Glutamatergic neuron (in vitro differentiated cells): Measurements from ENCODE around the gene SRC. TPM values are rescaled to one million over a fixed set of nuclear protein-coding genes. Genes with fewer than 3 reads are reported as not detected.

Experiments used
- DNase-seq: peaks from one replicate; pipeline ENCODE4 v3.0.0; 2022
- H3K27ac Mint-ChIP-seq: one replicate; pipeline ENCODE4 v1.8.0; 2020; ENCODE audit warnings: mild to moderate bottlenecking, mixed read lengths, inconsistent platforms; ENCODE audit not compliant: unreplicated experiment
- H3K27me3 Mint-ChIP-seq: one replicate; pipeline ENCODE4 v1.8.0; 2020; ENCODE audit warnings: mild to moderate bottlenecking, moderate library complexity, mixed read lengths, inconsistent platforms; ENCODE audit not compliant: unreplicated experiment
- H3K36me3 Mint-ChIP-seq: one replicate; pipeline ENCODE4 v1.8.0; 2020; ENCODE audit warnings: mild to moderate bottlenecking, mixed read lengths, inconsistent platforms; ENCODE audit not compliant: unreplicated experiment
- H3K4me1 Mint-ChIP-seq: one replicate; pipeline ENCODE4 v1.8.0; 2020; ENCODE audit warnings: mild to moderate bottlenecking, low read depth, mixed read lengths, inconsistent platforms; ENCODE audit not compliant: unreplicated experiment
- H3K4me3 Mint-ChIP-seq: one replicate; pipeline ENCODE4 v1.8.0; 2020; ENCODE audit warnings: mild to moderate bottlenecking, mixed read lengths, inconsistent platforms; ENCODE audit not compliant: unreplicated experiment
- H3K9me3 Mint-ChIP-seq: one replicate; pipeline ENCODE4 v1.8.0; 2020; ENCODE audit warnings: mild to moderate bottlenecking, moderate library complexity, mixed read lengths, inconsistent platforms; ENCODE audit not compliant: unreplicated experiment
- total RNA-seq: library from RNA; stranded (reverse); fragmentation: NEBNext Ultra II Directional; extraction: Animal tissue kit (Norgen Biotek cat#: 25700); gene quantifications from one replicate; pipeline ENCODE4 v1.2.1, GENCODE V29; 2021; ENCODE audit not compliant: unreplicated experiment
- TF ChIP-seq, protein P1 (sequence below): fragments of 200-600 bp; sonication (generic); IDR thresholded peaks from one replicate; pipeline ENCODE4 v1.5.0; 2021; ENCODE audit not compliant: partially characterized antibody, unreplicated experiment

Gene SRC
- total RNA-seq, 1 donor from 2014 or later: 39.2 TPM

DNA sequence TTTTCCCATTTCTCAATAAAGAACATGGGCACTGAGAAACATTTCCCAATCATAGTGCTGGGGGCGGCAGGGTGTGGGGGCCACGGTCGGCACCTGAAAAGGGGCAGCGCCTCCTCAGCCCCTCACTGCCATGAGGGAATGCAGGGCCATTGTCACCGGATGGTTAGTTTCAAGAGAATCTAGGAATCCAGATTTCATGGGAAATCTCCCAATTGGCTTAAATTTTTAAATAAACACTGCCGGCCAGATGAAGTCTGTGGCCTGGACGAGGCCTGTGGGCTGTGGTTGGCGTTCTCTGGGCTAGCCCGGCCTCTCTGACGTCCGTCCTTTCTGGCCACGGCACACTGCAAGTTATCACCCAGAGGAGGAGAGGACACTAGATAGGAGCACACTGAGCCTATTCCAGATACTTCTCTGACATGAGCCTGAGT, 30.9 kb upstream of the SRC start:
- H3K4me3 Mint-ChIP-seq: no peak overlapping the region
- no peaks in the 10 kb centered on the region for H3K36me3 Mint-ChIP-seq
- H3K4me1 Mint-ChIP-seq: peaks cover 6% of the 10 kb centered on the region
- DNase-seq: no peak
- H3K9me3 Mint-ChIP-seq: no peaks in the 10 kb centered on the region
- no peak overlapping the region for H3K27ac Mint-ChIP-seq
- TF ChIP-seq, protein P1, sequence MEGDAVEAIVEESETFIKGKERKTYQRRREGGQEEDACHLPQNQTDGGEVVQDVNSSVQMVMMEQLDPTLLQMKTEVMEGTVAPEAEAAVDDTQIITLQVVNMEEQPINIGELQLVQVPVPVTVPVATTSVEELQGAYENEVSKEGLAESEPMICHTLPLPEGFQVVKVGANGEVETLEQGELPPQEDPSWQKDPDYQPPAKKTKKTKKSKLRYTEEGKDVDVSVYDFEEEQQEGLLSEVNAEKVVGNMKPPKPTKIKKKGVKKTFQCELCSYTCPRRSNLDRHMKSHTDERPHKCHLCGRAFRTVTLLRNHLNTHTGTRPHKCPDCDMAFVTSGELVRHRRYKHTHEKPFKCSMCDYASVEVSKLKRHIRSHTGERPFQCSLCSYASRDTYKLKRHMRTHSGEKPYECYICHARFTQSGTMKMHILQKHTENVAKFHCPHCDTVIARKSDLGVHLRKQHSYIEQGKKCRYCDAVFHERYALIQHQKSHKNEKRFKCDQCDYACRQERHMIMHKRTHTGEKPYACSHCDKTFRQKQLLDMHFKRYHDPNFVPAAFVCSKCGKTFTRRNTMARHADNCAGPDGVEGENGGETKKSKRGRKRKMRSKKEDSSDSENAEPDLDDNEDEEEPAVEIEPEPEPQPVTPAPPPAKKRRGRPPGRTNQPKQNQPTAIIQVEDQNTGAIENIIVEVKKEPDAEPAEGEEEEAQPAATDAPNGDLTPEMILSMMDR: no peak
- H3K27me3 Mint-ChIP-seq: no peaks in the 10 kb centered on the region

DNA sequence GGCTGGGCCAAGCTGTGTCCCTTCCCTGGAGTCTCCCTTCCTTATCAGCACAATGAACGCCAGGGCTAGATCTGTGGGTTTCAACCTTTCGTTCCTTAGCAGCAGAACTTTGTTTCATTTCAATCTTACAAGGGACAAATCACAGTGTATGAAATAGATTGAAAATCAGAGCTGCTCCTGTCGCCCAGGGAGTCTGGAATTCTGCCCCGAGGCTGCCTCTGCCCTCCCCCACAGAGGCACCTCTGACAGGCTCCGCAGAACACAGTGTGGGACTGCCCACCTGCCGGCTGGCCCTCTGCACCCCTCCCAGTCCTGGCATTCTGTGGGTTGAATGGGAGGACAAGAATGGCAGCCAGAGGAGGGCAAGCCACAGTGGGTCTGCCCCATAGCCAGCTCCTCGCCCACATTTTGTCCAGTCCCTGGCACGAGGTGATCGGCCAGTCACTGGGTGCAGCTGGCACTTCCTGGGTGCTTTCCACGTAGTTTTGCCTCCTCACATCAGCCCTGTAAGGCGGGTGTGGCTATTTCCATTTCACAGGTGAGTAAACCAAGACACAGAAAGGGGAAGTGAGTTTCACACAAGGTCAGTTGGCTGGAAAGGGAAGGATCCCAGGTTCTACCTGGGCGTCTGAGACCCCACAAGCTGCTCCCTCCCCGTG, 30.4 kb upstream of the SRC start:
- TF ChIP-seq, protein P1: no peak
- Mint-ChIP-seq H3K27me3 (no peaks in the 10 kb centered on the region), H3K9me3 (no peaks in the 10 kb centered on the region), H3K4me3 (no peak overlapping the region), H3K36me3 (no peaks in the 10 kb centered on the region), H3K27ac (no peak overlapping the region), H3K4me1 (peaks cover 2% of the 10 kb centered on the region)
- DNase-seq: no peak

DNA sequence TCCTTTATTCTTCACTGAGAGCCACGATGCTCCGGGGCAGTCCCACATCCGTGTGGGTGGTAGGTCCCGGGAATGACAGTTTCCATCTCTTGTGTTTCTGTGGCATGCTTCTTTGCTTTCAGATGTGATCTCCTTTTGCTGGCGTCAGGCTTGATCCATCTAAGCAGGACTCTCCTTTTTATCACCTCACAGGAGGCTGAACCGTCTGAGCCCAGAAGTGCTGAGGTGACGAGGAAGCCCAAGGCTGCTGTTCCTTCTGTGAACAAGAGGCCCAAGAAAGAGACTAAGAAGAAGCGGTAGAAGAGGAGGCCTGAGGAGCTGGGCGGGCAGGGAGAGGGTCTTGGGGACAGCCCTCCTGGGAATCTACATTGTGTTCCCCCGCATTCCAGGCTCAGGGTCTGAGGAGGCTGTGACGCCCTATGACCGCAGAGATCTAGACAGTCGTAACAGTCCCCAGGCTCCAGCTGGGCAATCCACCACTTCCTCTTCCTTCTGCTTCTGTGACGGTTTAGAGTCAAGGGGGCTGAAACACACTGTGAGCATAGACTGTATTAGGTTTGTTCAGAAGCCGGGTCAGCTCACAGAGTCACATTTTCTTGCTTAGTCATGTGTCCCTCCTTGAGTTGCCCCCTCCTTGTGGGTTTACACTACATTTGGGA, 29.7 kb upstream of the SRC start:
- H3K4me1 Mint-ChIP-seq: peaks cover 2% of the 10 kb centered on the region
- H3K4me3 Mint-ChIP-seq: no peak overlapping the region

DNA sequence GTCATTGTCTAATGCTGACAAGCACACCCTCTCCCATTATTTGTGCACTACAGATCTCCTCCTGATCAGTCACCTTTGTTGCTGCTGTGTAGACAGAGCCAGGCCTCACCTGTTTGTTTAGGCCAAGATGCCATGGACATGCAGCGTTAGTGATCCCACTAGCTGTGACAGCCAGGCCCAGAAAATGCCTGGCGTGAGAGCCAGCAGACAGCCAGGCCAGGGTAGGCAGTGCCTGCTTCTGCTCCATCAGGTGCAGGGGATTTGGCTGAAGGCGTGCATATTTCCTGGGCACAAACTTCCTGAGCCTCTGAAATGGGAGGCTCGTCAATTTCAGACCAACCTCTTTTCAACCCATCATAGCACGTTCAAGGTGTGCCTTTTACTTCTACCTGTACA, 29.2 kb upstream of the SRC start:
- no peaks in the 10 kb centered on the region for H3K27me3 Mint-ChIP-seq
- H3K9me3 Mint-ChIP-seq: no peaks in the 10 kb centered on the region
- H3K27ac Mint-ChIP-seq: no peak overlapping the region
- no peaks in the 10 kb centered on the region for H3K36me3 Mint-ChIP-seq
- DNase-seq: no peak
- TF ChIP-seq, protein P1: no peak
- H3K4me3 Mint-ChIP-seq: no peak overlapping the region
- H3K4me1 Mint-ChIP-seq: peaks cover 2% of the 10 kb centered on the region

More for the DNA sequence above, 29.7 kb upstream of the SRC start:
- no peaks in the 10 kb centered on the region for H3K27me3 Mint-ChIP-seq
- H3K9me3 Mint-ChIP-seq: no peaks in the 10 kb centered on the region
- no peaks in the 10 kb centered on the region for H3K36me3 Mint-ChIP-seq
- DNase-seq: no peak
- TF ChIP-seq, protein P1: no peak
- H3K27ac Mint-ChIP-seq: no peak overlapping the region

DNA sequence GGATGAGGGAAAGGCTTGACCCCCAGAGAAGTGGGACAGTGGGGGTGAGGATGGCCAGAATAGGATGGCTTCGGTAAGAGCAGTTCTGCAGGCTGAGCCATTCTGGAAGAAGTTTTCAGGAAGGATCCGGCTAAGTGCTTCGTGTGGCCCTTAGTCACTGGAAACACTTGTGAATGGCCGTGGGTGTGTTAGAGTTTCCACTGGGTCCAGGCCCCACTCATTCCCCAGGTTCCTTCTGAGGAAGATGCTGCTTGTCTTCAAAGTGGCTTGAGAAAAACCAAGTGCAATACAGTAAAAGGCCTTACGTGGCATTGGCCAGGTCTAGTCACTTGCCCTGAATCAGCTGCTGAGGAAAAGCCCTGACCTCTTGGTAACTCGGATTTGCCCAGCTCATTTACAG, 28.6 kb upstream of the SRC start:
- Mint-ChIP-seq H3K4me3 (no peak overlapping the region), H3K36me3 (no peaks in the 10 kb centered on the region), H3K9me3 (no peaks in the 10 kb centered on the region), H3K4me1 (peaks cover 2% of the 10 kb centered on the region), H3K27me3 (no peaks in the 10 kb centered on the region), H3K27ac (no peak overlapping the region)
- DNase-seq: no peak
- TF ChIP-seq, protein P1: no peak
